ENCODE results near the gene LPP.

GRCh38 chr3:188286087-188286513 lies 132.1 kb downstream of the LPP start:
- TF ChIP-seq, protein P1, sequence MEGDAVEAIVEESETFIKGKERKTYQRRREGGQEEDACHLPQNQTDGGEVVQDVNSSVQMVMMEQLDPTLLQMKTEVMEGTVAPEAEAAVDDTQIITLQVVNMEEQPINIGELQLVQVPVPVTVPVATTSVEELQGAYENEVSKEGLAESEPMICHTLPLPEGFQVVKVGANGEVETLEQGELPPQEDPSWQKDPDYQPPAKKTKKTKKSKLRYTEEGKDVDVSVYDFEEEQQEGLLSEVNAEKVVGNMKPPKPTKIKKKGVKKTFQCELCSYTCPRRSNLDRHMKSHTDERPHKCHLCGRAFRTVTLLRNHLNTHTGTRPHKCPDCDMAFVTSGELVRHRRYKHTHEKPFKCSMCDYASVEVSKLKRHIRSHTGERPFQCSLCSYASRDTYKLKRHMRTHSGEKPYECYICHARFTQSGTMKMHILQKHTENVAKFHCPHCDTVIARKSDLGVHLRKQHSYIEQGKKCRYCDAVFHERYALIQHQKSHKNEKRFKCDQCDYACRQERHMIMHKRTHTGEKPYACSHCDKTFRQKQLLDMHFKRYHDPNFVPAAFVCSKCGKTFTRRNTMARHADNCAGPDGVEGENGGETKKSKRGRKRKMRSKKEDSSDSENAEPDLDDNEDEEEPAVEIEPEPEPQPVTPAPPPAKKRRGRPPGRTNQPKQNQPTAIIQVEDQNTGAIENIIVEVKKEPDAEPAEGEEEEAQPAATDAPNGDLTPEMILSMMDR (IDR thresholded peaks at IDR 0.05; ENCODE audit: low read length), result no peak
- TF ChIP-seq EZH2phosphoT487 (IDR thresholded peaks at IDR 0.05; ENCODE audit: low read length) (no peak), EZH2 (optimal IDR thresholded peaks at IDR 0.05; ENCODE audit: low read depth, low read length) (no peak)

Measured in MM.1S (cell line).